Measurements from ENCODE around the gene TWF1. TPM values are rescaled to one million over a fixed set of nuclear protein-coding genes. Genes with fewer than 3 reads are reported as not detected.
"Not testable (repeated sequence)": the region's sequence is repeated elsewhere in the genome, so short reads cannot be mapped to it uniquely, and the experiment has no call there.

TWF1 gene
- total RNA-seq, 1 experiment from 2014 or later, result 226 TPM

DNA sequence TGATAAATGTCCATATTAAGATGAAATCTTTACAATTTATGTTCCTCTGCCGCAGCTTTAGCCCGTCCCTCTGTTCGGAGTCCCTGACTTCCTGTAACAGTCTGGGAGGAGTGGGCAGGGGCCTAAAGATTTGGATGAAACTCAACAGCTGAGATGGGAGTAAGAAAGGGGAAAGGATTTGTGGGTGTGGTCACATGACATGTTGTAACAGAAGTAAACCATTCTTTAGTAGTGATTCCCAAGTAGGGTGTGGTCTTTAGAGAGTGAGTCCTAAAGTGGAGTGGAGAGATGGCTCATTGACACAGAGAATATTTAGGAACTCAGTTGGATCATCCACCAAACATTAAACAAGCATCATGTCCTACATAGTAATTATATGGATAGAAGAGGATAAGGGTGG, 42.7 kb upstream of the TWF1 start:
- Histone ChIP-seq H4K20me1 (ENCODE audit: low read length) (no peaks in the 10 kb centered on the region), H3K9me3 (ENCODE audit: low read length) (no peaks in the 10 kb centered on the region), H3K36me3 (ENCODE audit: low read depth, low read length) (peaks cover 9% of the 10 kb centered on the region; the same call in 1 of the 2 replicates), H2AFZ (ENCODE audit: low read length) (no peak overlapping the region), H3K9ac (ENCODE audit: low read length) (no peak overlapping the region), H3K79me2 (ENCODE audit: low read length) (no peaks in the 10 kb centered on the region), H3K9me2 (replicated peaks; ENCODE audit: low read length) (no peaks in the 10 kb centered on the region), H3K4me2 (ENCODE audit: low read length) (no peak overlapping the region), H3K4me1 (ENCODE audit: insufficient read depth, low read length) (peaks cover 13% of the 10 kb centered on the region), H3K4me3 (ENCODE audit: low read length) (no peak overlapping the region), H3K27me3 (ENCODE audit: low read length) (no peaks in the 10 kb centered on the region), H3F3A (ENCODE audit: low read length, unreplicated experiment) (peaks cover 8% of the 10 kb centered on the region), H3K27ac (ENCODE audit: low read length) (no peak overlapping the region)
- no TSS peak for BruUV-seq (replicated peaks)
- ATAC-seq (no peak), DNase-seq (peak; percentile 6)
- TF ChIP-seq EZH2 (IDR thresholded peaks at IDR 0.05; ENCODE audit: low read length, unreplicated experiment), result no peak
- POLR2A ChIA-PET (ENCODE audit: unreplicated experiment), result no interaction called here
- intact Hi-C loops (cut with micrococcal nuclease), result no loop called here
- CTCF ChIA-PET, result no interaction called here

DNA sequence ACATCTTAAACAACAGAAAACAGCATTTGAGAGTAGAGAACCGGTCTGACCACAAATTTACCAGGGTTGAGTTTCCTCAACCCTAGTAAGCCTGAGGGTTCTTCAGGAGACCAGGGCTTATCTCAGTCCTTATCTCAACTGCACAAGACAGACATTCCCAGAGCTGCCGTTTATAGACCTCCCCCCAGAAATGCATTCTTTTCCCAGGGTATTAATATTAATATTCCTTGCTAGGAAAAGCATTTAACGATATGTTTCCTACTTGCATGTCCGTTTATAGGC, 42.0 kb upstream of the TWF1 start:
- no TSS peak for BruUV-seq (replicated peaks)
- Histone ChIP-seq H3K4me1 (ENCODE audit: insufficient read depth, low read length) (peaks cover 13% of the 10 kb centered on the region), H3K79me2 (ENCODE audit: low read length) (no peaks in the 10 kb centered on the region), H3K27ac (ENCODE audit: low read length) (peak overlapping the region; percentile 65), H3K36me3 (ENCODE audit: low read depth, low read length) (peaks cover 9% of the 10 kb centered on the region; the same call in 1 of the 2 replicates), H3K9me3 (ENCODE audit: low read length) (no peaks in the 10 kb centered on the region), H3K4me3 (ENCODE audit: low read length) (no peak overlapping the region), H3K9me2 (replicated peaks; ENCODE audit: low read length) (no peaks in the 10 kb centered on the region), H3K9ac (ENCODE audit: low read length) (no peak overlapping the region), H3K4me2 (ENCODE audit: low read length) (no peak overlapping the region), H2AFZ (ENCODE audit: low read length) (no peak overlapping the region), H3K27me3 (ENCODE audit: low read length) (no peaks in the 10 kb centered on the region), H3F3A (ENCODE audit: low read length, unreplicated experiment) (peaks cover 8% of the 10 kb centered on the region), H4K20me1 (ENCODE audit: low read length) (no peaks in the 10 kb centered on the region)
- peak; percentile 30 for DNase-seq
- no peak for ATAC-seq
- CTCF ChIA-PET, result no interaction called here
- intact Hi-C loops (cut with micrococcal nuclease), result no loop called here
- POLR2A ChIA-PET (ENCODE audit: unreplicated experiment), result no interaction called here
- TF ChIP-seq EZH2phosphoT487 (IDR thresholded peaks at IDR 0.05; ENCODE audit: borderline replicate concordance, low read length) (no peak), EZH2 (IDR thresholded peaks at IDR 0.05; ENCODE audit: low read length, unreplicated experiment) (no peak)
- TF ChIP-seq, protein P1, sequence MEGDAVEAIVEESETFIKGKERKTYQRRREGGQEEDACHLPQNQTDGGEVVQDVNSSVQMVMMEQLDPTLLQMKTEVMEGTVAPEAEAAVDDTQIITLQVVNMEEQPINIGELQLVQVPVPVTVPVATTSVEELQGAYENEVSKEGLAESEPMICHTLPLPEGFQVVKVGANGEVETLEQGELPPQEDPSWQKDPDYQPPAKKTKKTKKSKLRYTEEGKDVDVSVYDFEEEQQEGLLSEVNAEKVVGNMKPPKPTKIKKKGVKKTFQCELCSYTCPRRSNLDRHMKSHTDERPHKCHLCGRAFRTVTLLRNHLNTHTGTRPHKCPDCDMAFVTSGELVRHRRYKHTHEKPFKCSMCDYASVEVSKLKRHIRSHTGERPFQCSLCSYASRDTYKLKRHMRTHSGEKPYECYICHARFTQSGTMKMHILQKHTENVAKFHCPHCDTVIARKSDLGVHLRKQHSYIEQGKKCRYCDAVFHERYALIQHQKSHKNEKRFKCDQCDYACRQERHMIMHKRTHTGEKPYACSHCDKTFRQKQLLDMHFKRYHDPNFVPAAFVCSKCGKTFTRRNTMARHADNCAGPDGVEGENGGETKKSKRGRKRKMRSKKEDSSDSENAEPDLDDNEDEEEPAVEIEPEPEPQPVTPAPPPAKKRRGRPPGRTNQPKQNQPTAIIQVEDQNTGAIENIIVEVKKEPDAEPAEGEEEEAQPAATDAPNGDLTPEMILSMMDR (conservative IDR thresholded peaks at IDR 0.05; ENCODE audit: low read depth, low read length), result no peak

DNA sequence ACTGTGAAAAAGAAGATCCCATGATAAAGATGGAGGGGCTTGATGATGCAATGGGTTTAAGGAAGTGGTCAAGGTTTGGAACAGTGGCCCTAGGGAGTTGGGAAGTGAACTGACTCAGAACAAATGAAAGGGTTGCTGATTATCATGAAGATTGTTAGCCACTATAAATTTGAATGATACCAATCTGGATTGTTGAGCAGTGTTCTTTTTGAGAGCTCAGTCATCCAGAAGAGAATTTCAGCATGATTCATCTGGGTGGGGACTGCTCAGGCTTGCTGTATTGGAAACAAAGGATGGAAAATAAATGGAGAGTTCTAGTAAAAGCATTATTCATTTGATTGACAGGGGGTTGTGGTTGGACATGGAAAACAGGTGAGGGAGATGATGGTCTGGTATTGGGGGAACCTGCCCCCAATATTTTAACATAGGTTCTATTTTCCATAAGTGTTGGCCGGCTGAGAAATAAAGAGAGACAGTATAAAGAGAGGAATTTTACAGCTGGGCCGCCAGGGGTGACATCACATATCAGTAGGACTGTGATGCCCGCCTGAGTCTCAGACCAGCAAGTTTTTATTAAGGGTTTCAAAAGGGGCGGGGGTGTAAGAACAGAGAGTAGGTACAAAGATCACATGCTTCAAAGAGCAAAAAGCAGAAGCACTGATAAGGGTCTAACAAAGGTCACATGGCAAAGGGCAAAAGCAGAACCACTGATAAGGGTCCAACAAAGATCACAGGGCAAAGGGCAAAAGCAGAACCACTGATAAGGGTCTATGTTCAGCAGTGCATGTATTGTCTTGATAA, 41.5 kb upstream of the TWF1 start:
- peak; percentile 99 for ATAC-seq
- Histone ChIP-seq H3K27ac (ENCODE audit: low read length) (peak overlapping the region; percentile 85), H3K9ac (ENCODE audit: low read length) (0 out of 2 replicates have a peak overlapping the region, but pooled peaks have one; percentile 6), H3K4me1 (ENCODE audit: insufficient read depth, low read length) (peaks cover 13% of the 10 kb centered on the region), H3K4me2 (ENCODE audit: low read length) (peak overlapping the region; percentile 37; the same call in 1 of the 2 replicates)
- H3K4me3 ChIP-seq (ENCODE audit: low read length); H3K79me2 ChIP-seq (ENCODE audit: low read length); intact Hi-C loops (cut with micrococcal nuclease); POLR2A ChIA-PET (ENCODE audit: unreplicated experiment); H3K9me3 ChIP-seq (ENCODE audit: low read length); H2AFZ ChIP-seq (ENCODE audit: low read length); H3K9me2 ChIP-seq (replicated peaks; ENCODE audit: low read length); H3K36me3 ChIP-seq (ENCODE audit: low read depth, low read length); BruUV-seq (replicated peaks); H4K20me1 ChIP-seq (ENCODE audit: low read length); H3K27me3 ChIP-seq (ENCODE audit: low read length); H3F3A ChIP-seq (ENCODE audit: low read length, unreplicated experiment): not testable (repeated sequence)
- CTCF ChIA-PET, result interaction anchor here (0.6 kb wide), 1 partner anchor 39 kb away, joined by 7 read pairs; no protein-coding TSS in a partner anchor
- peak; percentile 89 for DNase-seq

Data from PC-3 (cell line).